ENCODE data around the gene ALKBH3.

DNA sequence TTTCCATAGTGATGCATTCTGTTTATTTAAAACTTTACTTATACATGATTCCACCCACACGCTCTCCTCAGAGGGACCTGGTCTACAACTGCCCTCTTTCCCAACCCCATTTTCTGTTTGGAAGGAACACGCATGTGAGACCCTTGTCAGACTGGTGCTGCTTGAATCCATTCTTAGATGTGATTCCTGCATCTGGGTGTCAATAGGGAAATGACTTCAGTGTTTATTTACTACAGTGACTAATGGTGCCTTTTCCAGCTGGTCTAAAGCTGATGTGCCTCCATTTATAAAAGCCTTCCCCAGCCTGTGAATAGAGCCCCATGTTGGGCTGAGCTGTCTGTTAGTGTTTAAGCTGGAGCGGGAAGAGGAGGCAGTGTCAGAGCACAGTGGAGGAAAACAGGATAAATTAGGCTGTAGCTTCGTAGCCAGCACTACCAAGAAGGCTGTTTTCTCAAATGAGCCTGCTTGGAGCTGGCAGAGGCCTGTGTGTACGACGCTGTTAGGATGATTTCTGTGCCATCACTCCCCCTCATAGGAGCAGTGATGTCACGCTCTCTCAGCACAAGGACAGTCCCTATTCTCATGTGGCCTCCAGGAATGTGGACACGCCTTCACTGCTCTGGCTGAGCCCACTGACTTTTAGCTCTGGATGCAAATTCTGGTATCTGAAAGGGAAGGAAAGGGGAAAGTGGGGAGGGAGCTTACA, 42.9 kb downstream of the ALKBH3 start:
- TF ChIP-seq, protein P1, sequence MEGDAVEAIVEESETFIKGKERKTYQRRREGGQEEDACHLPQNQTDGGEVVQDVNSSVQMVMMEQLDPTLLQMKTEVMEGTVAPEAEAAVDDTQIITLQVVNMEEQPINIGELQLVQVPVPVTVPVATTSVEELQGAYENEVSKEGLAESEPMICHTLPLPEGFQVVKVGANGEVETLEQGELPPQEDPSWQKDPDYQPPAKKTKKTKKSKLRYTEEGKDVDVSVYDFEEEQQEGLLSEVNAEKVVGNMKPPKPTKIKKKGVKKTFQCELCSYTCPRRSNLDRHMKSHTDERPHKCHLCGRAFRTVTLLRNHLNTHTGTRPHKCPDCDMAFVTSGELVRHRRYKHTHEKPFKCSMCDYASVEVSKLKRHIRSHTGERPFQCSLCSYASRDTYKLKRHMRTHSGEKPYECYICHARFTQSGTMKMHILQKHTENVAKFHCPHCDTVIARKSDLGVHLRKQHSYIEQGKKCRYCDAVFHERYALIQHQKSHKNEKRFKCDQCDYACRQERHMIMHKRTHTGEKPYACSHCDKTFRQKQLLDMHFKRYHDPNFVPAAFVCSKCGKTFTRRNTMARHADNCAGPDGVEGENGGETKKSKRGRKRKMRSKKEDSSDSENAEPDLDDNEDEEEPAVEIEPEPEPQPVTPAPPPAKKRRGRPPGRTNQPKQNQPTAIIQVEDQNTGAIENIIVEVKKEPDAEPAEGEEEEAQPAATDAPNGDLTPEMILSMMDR (optimal IDR thresholded peaks at IDR 0.05 in 1 of 3, IDR thresholded peaks at IDR 0.05 in 1 of 3, conservative IDR thresholded peaks at IDR 0.05 in 1 of 3; ENCODE audit: extremely low read depth in 1 of 3, insufficient read depth in 2 of 3, low read length in 3 of 3): no peak
- TF ChIP-seq EZH2 (IDR thresholded peaks at IDR 0.05; ENCODE audit: low read length): no peak
